ENCODE measurements around the gene BACH1. TPM values are rescaled to one million over a fixed set of nuclear protein-coding genes. Genes with fewer than 3 reads are reported as not detected.

BACH1 gene
- polyA plus RNA-seq, 2 donors = 6.2 to 9.6 TPM

DNA sequence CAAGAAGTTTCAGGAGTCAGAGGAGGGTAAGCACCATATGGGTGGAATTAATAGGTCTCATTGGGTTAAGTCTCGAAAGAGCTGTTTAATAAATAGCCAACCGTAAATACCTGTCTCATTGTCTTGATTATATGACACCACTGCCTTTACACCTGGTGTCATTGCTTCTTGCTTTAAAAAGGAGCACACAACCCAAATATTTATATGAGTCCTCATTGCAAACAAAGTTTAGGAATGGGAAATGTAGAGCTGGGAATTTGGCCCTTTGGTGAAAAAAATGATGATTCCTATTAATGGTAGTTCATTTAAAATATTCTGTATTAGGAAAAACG, 2.1 kb downstream of the BACH1 start:
- Histone ChIP-seq H3K27ac (ENCODE audit: low read depth in 2 of 2, low read length in 1 of 2) (peak overlapping the region in 1 of 2 donors; percentile 18), H3K4me3 (ENCODE audit: low read depth in 1 of 2, low read length in 2 of 2) (peak overlapping the region in 1 of 2 donors; percentile 82), H3K36me3 (ENCODE audit: control insufficient read depth in 2 of 2, insufficient read depth in 2 of 2, low read length in 1 of 2) (no peaks in the 10 kb centered on the region), H3K9me3 (ENCODE audit: control insufficient read depth in 2 of 2, insufficient read depth in 1 of 2, low read depth in 1 of 2, low read length in 1 of 2) (no peaks in the 10 kb centered on the region), H3K27me3 (ENCODE audit: control insufficient read depth in 1 of 2, insufficient read depth in 2 of 2, low read length in 2 of 2) (no peaks in the 10 kb centered on the region), H3K4me1 (ENCODE audit: control insufficient read depth in 2 of 2, insufficient read depth in 2 of 2, low read length in 1 of 2) (peaks cover 0 to 2% of the 10 kb centered on the region in 2 donors)
- 46 to 60% methylated on average over 3 of the region's 3 CpGs for WGBS, 2 donors

DNA sequence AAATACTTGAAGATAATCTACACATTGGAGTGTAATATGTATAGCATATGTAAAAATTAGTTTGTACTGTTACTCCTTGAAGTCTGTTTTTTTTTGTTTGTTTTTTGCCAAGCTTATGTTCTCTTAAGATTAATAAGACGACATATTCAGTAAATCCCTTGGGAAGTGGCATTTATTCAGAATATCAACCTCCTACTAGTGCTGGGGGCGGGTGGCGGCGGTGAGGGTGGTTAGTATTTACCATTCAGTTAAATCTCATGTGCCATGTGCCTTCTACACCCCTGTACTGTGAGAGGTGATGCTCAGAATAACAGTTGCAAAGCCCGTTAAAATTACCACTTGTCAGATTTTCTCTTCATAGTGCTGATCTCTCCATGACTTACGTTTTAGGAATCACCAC, 3.0 kb downstream of the BACH1 start:
- Histone ChIP-seq H3K4me3 (ENCODE audit: low read depth in 1 of 2, low read length in 2 of 2) (no peak overlapping the region), H3K9me3 (ENCODE audit: control insufficient read depth in 2 of 2, insufficient read depth in 1 of 2, low read depth in 1 of 2, low read length in 1 of 2) (no peaks in the 10 kb centered on the region), H3K36me3 (ENCODE audit: control insufficient read depth in 2 of 2, insufficient read depth in 2 of 2, low read length in 1 of 2) (no peaks in the 10 kb centered on the region), H3K4me1 (ENCODE audit: control insufficient read depth in 2 of 2, insufficient read depth in 2 of 2, low read length in 1 of 2) (peaks cover 0 to 2% of the 10 kb centered on the region in 2 donors), H3K27ac (ENCODE audit: low read depth in 2 of 2, low read length in 1 of 2) (peak overlapping the region in 1 of 2 donors; percentile 27), H3K27me3 (ENCODE audit: control insufficient read depth in 1 of 2, insufficient read depth in 2 of 2, low read length in 2 of 2) (no peaks in the 10 kb centered on the region)
- 57 to 62% methylated on average over 6 of the region's 6 CpGs for whole genome bisulfite sequencing, 2 donors

DNA sequence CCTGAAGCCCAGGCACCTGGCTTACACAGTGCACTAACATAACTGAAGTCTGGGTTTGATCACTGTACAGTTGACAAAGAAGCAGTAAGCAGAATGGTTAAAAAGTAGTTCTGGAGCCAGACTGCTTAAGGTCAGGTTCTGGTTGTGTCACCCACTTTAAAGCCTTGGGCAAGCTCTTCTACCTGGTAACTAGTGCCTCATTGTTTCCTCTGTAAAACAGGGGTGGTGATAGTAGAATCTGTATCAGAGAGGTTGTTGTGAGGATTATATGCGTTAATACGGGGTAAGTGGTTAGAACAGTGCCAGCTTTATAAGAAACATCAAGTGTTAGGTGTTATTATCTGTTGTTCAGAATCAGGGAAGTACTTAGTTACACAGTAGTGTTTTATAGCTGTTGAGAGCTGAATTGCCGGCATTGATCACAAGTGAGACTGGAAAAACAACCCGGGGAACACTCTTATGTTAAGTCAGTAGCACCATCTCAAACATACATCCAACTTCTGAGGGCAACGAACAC, 3.7 kb downstream of the BACH1 start:
- Histone ChIP-seq H3K4me1 (ENCODE audit: control insufficient read depth in 2 of 2, insufficient read depth in 2 of 2, low read length in 1 of 2) (peaks cover 0 to 4% of the 10 kb centered on the region in 2 donors), H3K4me3 (ENCODE audit: low read depth in 1 of 2, low read length in 2 of 2) (peak overlapping the region in 1 of 2 donors; percentile 17), H3K9me3 (ENCODE audit: control insufficient read depth in 2 of 2, insufficient read depth in 1 of 2, low read depth in 1 of 2, low read length in 1 of 2) (no peaks in the 10 kb centered on the region), H3K27ac (ENCODE audit: low read depth in 2 of 2, low read length in 1 of 2) (peak overlapping the region; percentile 32 to 78), H3K27me3 (ENCODE audit: control insufficient read depth in 1 of 2, insufficient read depth in 2 of 2, low read length in 2 of 2) (no peaks in the 10 kb centered on the region), H3K36me3 (ENCODE audit: control insufficient read depth in 2 of 2, insufficient read depth in 2 of 2, low read length in 1 of 2) (no peaks in the 10 kb centered on the region)
- WGBS, 2 donors = 37 to 46% methylated on average over 5 of the region's 5 CpGs

DNA sequence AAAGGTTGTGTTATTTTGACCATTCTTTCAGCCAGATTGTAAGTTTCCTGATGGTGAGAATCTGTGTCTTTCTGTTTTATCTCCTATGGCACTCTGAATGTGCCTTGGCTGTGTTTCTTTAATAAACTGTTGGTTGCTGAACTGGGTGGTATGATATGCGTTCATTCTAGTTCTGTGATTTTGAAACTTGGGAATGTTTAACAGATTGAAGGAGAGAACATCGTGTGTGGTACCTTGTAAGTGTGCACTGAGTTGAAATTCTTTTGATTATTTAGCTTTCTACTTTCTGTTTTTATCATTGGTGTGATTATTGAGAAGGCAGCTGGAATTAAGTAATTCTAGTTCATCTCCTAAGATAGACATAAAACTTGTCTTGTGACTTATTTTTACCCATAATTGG, 4.6 kb downstream of the BACH1 start:
- Histone ChIP-seq H3K27ac (ENCODE audit: low read depth in 2 of 2, low read length in 1 of 2) (peak overlapping the region in 1 of 2 donors; percentile 35), H3K4me1 (ENCODE audit: control insufficient read depth in 2 of 2, insufficient read depth in 2 of 2, low read length in 1 of 2) (peaks cover 0 to 4% of the 10 kb centered on the region in 2 donors)
- WGBS, 2 donors = 44 to 63% methylated on average over 2 of the region's 2 CpGs

DNA sequence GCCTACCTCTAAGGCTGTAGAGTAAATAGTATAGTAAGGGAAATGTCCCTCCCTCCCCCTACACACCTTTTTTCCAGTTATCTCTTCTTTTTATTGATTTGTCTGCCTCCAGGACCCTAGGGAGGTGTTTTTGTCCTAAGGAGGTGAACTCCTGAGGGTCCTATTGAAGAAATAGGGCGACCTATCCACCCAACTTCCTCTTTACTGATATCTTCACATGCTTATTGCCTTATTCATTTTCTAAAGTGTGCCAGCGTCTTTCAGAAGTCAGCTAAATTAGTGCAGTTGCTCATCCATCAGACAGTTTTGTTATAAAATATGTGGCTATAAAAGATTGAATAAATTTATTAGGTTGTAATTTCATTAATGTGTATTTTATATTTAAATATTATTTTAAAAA, 5.9 kb downstream of the BACH1 start:
- WGBS, 2 donors = 65 to 71% methylated on average over 2 of the region's 2 CpGs
- H3K27ac ChIP-seq (ENCODE audit: low read depth in 2 of 2, low read length in 1 of 2) = no peak overlapping the region

More for the DNA sequence above, 4.6 kb downstream of the BACH1 start:
- H3K9me3 ChIP-seq (ENCODE audit: control insufficient read depth in 2 of 2, insufficient read depth in 1 of 2, low read depth in 1 of 2, low read length in 1 of 2) = no peaks in the 10 kb centered on the region
- no peaks in the 10 kb centered on the region for H3K27me3 ChIP-seq (ENCODE audit: control insufficient read depth in 1 of 2, insufficient read depth in 2 of 2, low read length in 2 of 2)
- no peak overlapping the region for H3K4me3 ChIP-seq (ENCODE audit: low read depth in 1 of 2, low read length in 2 of 2)
- H3K36me3 ChIP-seq (ENCODE audit: control insufficient read depth in 2 of 2, insufficient read depth in 2 of 2, low read length in 1 of 2) = no peaks in the 10 kb centered on the region

DNA sequence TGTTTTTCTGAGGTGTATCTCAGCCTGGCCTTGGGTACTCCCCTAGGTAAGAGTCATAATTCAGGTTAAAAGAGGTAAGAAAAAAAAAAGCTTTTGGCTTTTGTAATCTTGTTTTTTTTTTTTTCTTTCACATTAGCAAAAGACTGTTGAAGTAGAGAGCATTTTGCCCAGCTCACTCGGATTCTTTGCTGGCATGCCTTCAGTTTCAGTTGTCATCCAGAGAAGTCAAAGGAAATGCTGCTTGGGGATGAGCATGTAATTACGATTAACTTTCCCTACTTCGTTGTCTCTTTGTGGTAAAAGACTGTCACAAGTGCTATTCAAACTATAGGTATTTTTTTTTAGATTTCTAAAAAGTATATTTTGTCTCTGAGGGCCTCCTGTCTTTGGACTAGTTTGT, 6.3 kb downstream of the BACH1 start:
- H3K4me3 ChIP-seq (ENCODE audit: low read depth in 1 of 2, low read length in 2 of 2) = no peak overlapping the region
- H3K27me3 ChIP-seq (ENCODE audit: control insufficient read depth in 1 of 2, insufficient read depth in 2 of 2, low read length in 2 of 2) = no peaks in the 10 kb centered on the region
- no peak overlapping the region for H3K27ac ChIP-seq (ENCODE audit: low read depth in 2 of 2, low read length in 1 of 2)
- H3K36me3 ChIP-seq (ENCODE audit: control insufficient read depth in 2 of 2, insufficient read depth in 2 of 2, low read length in 1 of 2) = no peaks in the 10 kb centered on the region
- no peaks in the 10 kb centered on the region for H3K9me3 ChIP-seq (ENCODE audit: control insufficient read depth in 2 of 2, insufficient read depth in 1 of 2, low read depth in 1 of 2, low read length in 1 of 2)
- H3K4me1 ChIP-seq (ENCODE audit: control insufficient read depth in 2 of 2, insufficient read depth in 2 of 2, low read length in 1 of 2) = peaks cover 0 to 6% of the 10 kb centered on the region in 2 donors
- WGBS, 2 donors = 32 to 37% methylated on average over 3 of the region's 3 CpGs

More for the DNA sequence above, 5.9 kb downstream of the BACH1 start:
- H3K4me1 ChIP-seq (ENCODE audit: control insufficient read depth in 2 of 2, insufficient read depth in 2 of 2, low read length in 1 of 2) = peaks cover 0 to 6% of the 10 kb centered on the region in 2 donors
- no peaks in the 10 kb centered on the region for H3K9me3 ChIP-seq (ENCODE audit: control insufficient read depth in 2 of 2, insufficient read depth in 1 of 2, low read depth in 1 of 2, low read length in 1 of 2)
- H3K36me3 ChIP-seq (ENCODE audit: control insufficient read depth in 2 of 2, insufficient read depth in 2 of 2, low read length in 1 of 2) = no peaks in the 10 kb centered on the region
- H3K27me3 ChIP-seq (ENCODE audit: control insufficient read depth in 1 of 2, insufficient read depth in 2 of 2, low read length in 2 of 2) = no peaks in the 10 kb centered on the region
- H3K4me3 ChIP-seq (ENCODE audit: low read depth in 1 of 2, low read length in 2 of 2) = no peak overlapping the region

DNA sequence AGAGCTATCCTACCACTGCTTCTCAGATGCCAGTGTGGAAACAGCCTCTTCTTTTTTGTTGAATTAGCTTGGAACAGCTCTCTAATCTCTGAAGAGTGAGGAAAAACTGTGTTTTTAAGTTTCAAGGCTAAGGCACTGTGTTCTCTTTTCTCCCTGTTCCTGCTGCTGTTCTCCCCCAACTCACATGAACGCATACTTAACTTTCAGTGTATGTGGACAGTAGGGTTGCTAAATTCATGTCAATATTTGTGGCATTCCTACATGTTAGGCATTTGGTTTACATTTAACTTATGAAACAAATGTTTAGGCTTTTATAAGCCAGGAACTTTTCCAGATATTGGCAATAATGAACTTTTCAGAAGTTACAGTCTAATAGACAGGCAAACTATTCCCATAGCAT, 6.8 kb downstream of the BACH1 start:
- Histone ChIP-seq H3K36me3 (ENCODE audit: control insufficient read depth in 2 of 2, insufficient read depth in 2 of 2, low read length in 1 of 2) (no peaks in the 10 kb centered on the region), H3K4me3 (ENCODE audit: low read depth in 1 of 2, low read length in 2 of 2) (no peak overlapping the region), H3K4me1 (ENCODE audit: control insufficient read depth in 2 of 2, insufficient read depth in 2 of 2, low read length in 1 of 2) (peaks cover 0 to 6% of the 10 kb centered on the region in 2 donors), H3K27me3 (ENCODE audit: control insufficient read depth in 1 of 2, insufficient read depth in 2 of 2, low read length in 2 of 2) (no peaks in the 10 kb centered on the region), H3K27ac (ENCODE audit: low read depth in 2 of 2, low read length in 1 of 2) (no peak overlapping the region), H3K9me3 (ENCODE audit: control insufficient read depth in 2 of 2, insufficient read depth in 1 of 2, low read depth in 1 of 2, low read length in 1 of 2) (no peaks in the 10 kb centered on the region)
- WGBS, 2 donors = 0 to 63% methylated on average over 1 of the region's 1 CpG

DNA sequence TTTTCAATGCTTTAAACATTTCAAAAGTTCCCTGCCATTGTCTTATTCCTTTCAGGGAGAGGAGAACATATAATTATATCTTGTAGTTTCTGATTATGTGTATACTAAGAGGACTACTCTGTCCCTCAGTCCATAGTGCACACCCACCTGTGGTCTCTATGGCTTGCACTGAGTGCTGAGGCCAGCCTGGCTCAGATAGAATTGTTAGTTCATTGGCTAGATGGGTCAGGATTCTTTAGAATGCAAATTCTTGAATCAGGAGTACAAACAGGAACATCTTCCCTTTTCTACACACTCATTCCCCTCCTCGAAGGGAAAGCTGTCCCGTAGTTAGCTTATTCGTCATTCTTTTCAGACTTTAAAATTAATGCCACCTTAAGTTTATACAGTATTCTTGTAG, 8.2 kb downstream of the BACH1 start:
- H3K4me3 ChIP-seq (ENCODE audit: low read depth in 1 of 2, low read length in 2 of 2) = no peak overlapping the region
- H3K36me3 ChIP-seq (ENCODE audit: control insufficient read depth in 2 of 2, insufficient read depth in 2 of 2, low read length in 1 of 2) = no peaks in the 10 kb centered on the region
- H3K4me1 ChIP-seq (ENCODE audit: control insufficient read depth in 2 of 2, insufficient read depth in 2 of 2, low read length in 1 of 2) = peaks cover 0 to 6% of the 10 kb centered on the region in 2 donors
- H3K27ac ChIP-seq (ENCODE audit: low read depth in 2 of 2, low read length in 1 of 2) = no peak overlapping the region
- H3K27me3 ChIP-seq (ENCODE audit: control insufficient read depth in 1 of 2, insufficient read depth in 2 of 2, low read length in 2 of 2) = no peaks in the 10 kb centered on the region
- H3K9me3 ChIP-seq (ENCODE audit: control insufficient read depth in 2 of 2, insufficient read depth in 1 of 2, low read depth in 1 of 2, low read length in 1 of 2) = no peaks in the 10 kb centered on the region
- WGBS, 2 donors = 70 to 78% methylated on average over 3 of the region's 3 CpGs

DNA sequence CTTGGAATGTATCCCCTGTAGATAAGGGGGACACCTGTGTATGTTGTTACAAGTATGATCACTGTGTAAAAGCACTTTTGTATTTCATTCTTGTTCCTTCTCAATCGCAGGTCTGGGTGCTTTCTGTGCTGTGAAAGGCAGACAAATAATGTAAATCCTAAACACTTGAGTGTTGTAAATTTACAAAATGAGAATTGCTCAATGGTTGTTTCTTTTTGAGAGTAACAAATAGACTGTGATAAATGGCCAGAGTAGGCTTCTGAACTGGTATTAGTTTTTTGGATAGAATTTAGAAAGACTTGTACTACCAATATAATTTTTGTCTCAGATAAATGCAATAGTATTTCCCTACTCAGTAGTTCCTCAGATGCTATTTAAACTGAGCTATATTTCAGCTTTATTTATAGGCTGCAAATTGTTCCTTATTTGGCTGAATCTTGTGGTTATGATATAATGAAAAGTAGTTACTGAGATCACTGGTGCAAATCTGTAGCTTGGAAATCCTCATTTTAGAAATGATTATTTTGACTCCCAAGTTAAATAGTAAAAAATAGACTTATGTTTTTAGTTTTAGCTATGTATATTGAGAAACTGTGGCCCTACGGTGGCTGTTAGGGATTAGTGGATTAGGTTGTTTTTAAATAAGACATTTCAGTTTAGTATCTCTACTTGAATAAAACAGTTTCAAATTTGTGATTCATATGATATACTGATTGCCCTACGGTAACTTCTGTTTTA, 9.2 kb downstream of the BACH1 start:
- Histone ChIP-seq H3K4me3 (ENCODE audit: low read depth in 1 of 2, low read length in 2 of 2) (no peak overlapping the region), H3K36me3 (ENCODE audit: control insufficient read depth in 2 of 2, insufficient read depth in 2 of 2, low read length in 1 of 2) (no peaks in the 10 kb centered on the region), H3K4me1 (ENCODE audit: control insufficient read depth in 2 of 2, insufficient read depth in 2 of 2, low read length in 1 of 2) (peaks cover 0 to 4% of the 10 kb centered on the region in 2 donors), H3K9me3 (ENCODE audit: control insufficient read depth in 2 of 2, insufficient read depth in 1 of 2, low read depth in 1 of 2, low read length in 1 of 2) (no peaks in the 10 kb centered on the region), H3K27ac (ENCODE audit: low read depth in 2 of 2, low read length in 1 of 2) (no peak overlapping the region), H3K27me3 (ENCODE audit: control insufficient read depth in 1 of 2, insufficient read depth in 2 of 2, low read length in 2 of 2) (no peaks in the 10 kb centered on the region)
- WGBS, 2 donors = 48 to 65% methylated on average over 3 of the region's 3 CpGs

DNA sequence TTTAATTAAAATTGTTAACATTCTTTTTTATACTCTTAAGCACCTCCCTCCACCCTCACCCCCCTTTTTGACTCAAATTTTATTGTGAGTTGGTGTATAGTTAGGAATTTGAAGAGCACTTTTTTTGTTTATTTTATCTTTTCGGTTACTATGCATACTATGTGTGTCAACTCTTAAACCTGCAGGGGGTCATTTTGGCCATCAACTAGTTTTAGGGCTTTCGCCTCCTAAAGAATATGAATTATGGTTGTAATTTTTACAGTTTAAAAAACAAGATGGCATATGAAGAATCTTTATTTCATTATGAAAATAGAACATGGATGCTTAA, 9.7 kb downstream of the BACH1 start:
- no peak overlapping the region for H3K27ac ChIP-seq (ENCODE audit: low read depth in 2 of 2, low read length in 1 of 2)
- no peaks in the 10 kb centered on the region for H3K36me3 ChIP-seq (ENCODE audit: control insufficient read depth in 2 of 2, insufficient read depth in 2 of 2, low read length in 1 of 2)
- no peaks in the 10 kb centered on the region for H3K27me3 ChIP-seq (ENCODE audit: control insufficient read depth in 1 of 2, insufficient read depth in 2 of 2, low read length in 2 of 2)
- peaks cover 0 to 4% of the 10 kb centered on the region in 2 donors for H3K4me1 ChIP-seq (ENCODE audit: control insufficient read depth in 2 of 2, insufficient read depth in 2 of 2, low read length in 1 of 2)
- H3K9me3 ChIP-seq (ENCODE audit: control insufficient read depth in 2 of 2, insufficient read depth in 1 of 2, low read depth in 1 of 2, low read length in 1 of 2) = no peaks in the 10 kb centered on the region
- WGBS, 2 donors = 93 to 94% methylated on average over 2 of the region's 2 CpGs
- no peak overlapping the region for H3K4me3 ChIP-seq (ENCODE audit: low read depth in 1 of 2, low read length in 2 of 2)
